HepG2 (cell line): ENCODE data around the gene TAB3. TPM values are rescaled to one million over a fixed set of nuclear protein-coding genes. Genes with fewer than 3 reads are reported as not detected.

Experiments used
- ASH2L ChIP-seq: fragments of 300-600, 200-600 bp; sonication (generic); IDR thresholded peaks from 2 replicates; pipeline ENCODE4 v1.7.0; 2017; ENCODE audit warnings: low read depth, mild to moderate bottlenecking, moderate library complexity, mixed read lengths, low read length; ENCODE audit not compliant: insufficient read length
- ATF7-NPFF ChIP-seq: sonication (generic); formaldehyde crosslinking; IDR thresholded peaks from 2 replicates; pipeline ENCODE4 v1.8.1; 2023; ENCODE audit warnings: mild to moderate bottlenecking, low read depth, missing genetic modification reagents, moderate library complexity
- HNRNPL ChIP-seq: fragments of 200-400 bp; formaldehyde crosslinking; IDR thresholded peaks from 2 replicates; pipeline ENCODE4 v1.6.1; 2017; ENCODE audit warnings: mild to moderate bottlenecking, low read depth, low read length
- MXI1 ChIP-seq: IDR thresholded peaks from 3 replicates; pipeline ENCODE4 v1.6.1; 2012; ENCODE audit warnings: low read depth, low read length, inconsistent platforms, borderline replicate concordance
- MYPOP ChIP-seq: sonication (generic); formaldehyde crosslinking; IDR thresholded peaks from 2 replicates; pipeline ENCODE4 v1.8.1; 2023; ENCODE audit warnings: mild to moderate bottlenecking, moderate library complexity, missing genetic modification reagents
- PHB2 ChIP-seq: fragments of 450-650 bp; IDR thresholded peaks from 2 replicates; pipeline ENCODE4 v1.6.1; 2018; ENCODE audit not compliant: partially characterized antibody
- THAP8 ChIP-seq: sonication (generic); formaldehyde crosslinking; IDR thresholded peaks from 2 replicates; pipeline ENCODE4 v1.5.1; 2020; ENCODE audit warnings: missing genetic modification reagents, mild to moderate bottlenecking, borderline replicate concordance
- ZBTB3 ChIP-seq: sonication (generic); formaldehyde crosslinking; IDR thresholded peaks from 2 replicates; pipeline ENCODE4 v1.4.0; 2020; ENCODE audit warnings: low read depth, mild to moderate bottlenecking, moderate library complexity, missing genetic modification reagents, borderline replicate concordance
- ZBTB40 ChIP-seq, 2 experiments: fragments of 450-650 bp in 1 of 2; sonication (generic) in 1 of 2; formaldehyde crosslinking in 1 of 2; IDR thresholded peaks; 2 replicates each; pipeline versions ENCODE4 v1.6.1 to v1.8.0; 2016 to 2022; ENCODE audit warnings: antibody characterized with exemption in 1 of 2, mild to moderate bottlenecking in 1 of 2, missing genetic modification reagents in 1 of 2
- ZNF737 ChIP-seq: sonication (generic); formaldehyde crosslinking; IDR thresholded peaks from 2 replicates; pipeline ENCODE4 v1.5.0; 2020; ENCODE audit warnings: missing genetic modification reagents, mild to moderate bottlenecking, borderline replicate concordance
- ZXDC ChIP-seq: sonication (generic); formaldehyde crosslinking; IDR thresholded peaks from 2 replicates; pipeline ENCODE4 v1.5.0; 2020; ENCODE audit warnings: mild to moderate bottlenecking, missing genetic modification reagents
- polyA plus RNA-seq, 8 experiments: library from polyadenylated mRNA; depleted of rRNA in 3 of 8; stranded (reverse) in 7 of 8; unstranded in 1 of 8; fragments of >200 nt; fragmentation: Illumina TruSeq in 4 of 8; extraction: Trizol in 4 of 8; gene quantifications; 2 replicates each; pipeline versions ENCODE4 v1.2.1 to v1.2.3, GENCODE V29; 2011 to 2016; ENCODE audit warnings: low read depth in 4 of 8, missing spikeins in 1 of 8, mixed read lengths in 1 of 8; ENCODE audit not compliant: insufficient read depth in 1 of 8
- total RNA-seq, 5 experiments: library from RNA; depleted of rRNA; stranded (reverse); fragments of >200 nt; fragmentation: Illumina TruSeq; extraction: Trizol; gene quantifications; 2 replicates each; pipeline ENCODE4 v1.2.3, GENCODE V29; 2016; ENCODE audit warnings: low read depth in 1 of 5

TAB3 gene
- total and polyA plus RNA-seq, 2 of the 13 experiments (the other 11 are each of a cell fraction or from before 2014, with no cell fraction given): 27.2 to 59.8 TPM

GRCh38 chrX:30888526-30889146 is 418 bp downstream of the TAB3 start (continued):
- TF ChIP-seq ZBTB40 (IDR thresholded peaks at IDR 0.05) (no peak), ZBTB40 (CRISPR knock-in tag; IDR thresholded peaks at IDR 0.05) (no peak), ZBTB3 (CRISPR knock-in tag) (no peak), PHB2 (no peak), ZXDC (CRISPR knock-in tag) (0 out of 2 replicates have a peak, but pooled peaks have one; percentile 34), MYPOP (CRISPR knock-in tag) (no peak), HNRNPL (no peak), THAP8 (CRISPR knock-in tag) (no peak), ZNF737 (CRISPR knock-in tag) (no peak), ATF7-NPFF (CRISPR knock-in tag) (no peak), MXI1 (no peak), ASH2L (peak; percentile 75)
